AG10803 (cell line): ENCODE data around the gene NSD2.
"Not testable (repeated sequence)": the region's sequence is repeated elsewhere in the genome, so short reads cannot be mapped to it uniquely, and the experiment has no call there.

ENCODE experiments used
- DNase-seq: peaks from one replicate; pipeline ENCODE4 v3.0.0; 2010; ENCODE audit warnings: low read depth
- H3K4me3 ChIP-seq: 2 replicates; pipeline ENCODE4 v1.5.1; 2011; ENCODE audit warnings: mild to moderate bottlenecking, low read length, control low read depth
- TF ChIP-seq, protein P1 (sequence below): conservative IDR thresholded peaks from 2 replicates; pipeline ENCODE4 v1.5.1; 2011; ENCODE audit warnings: mild to moderate bottlenecking, low read length, control low read depth, inconsistent platforms

Gene NSD2

GRCh38 chr4:1990348-1990645, 119.1 kb downstream of the NSD2 start:
- no peak overlapping the region for H3K4me3 ChIP-seq
- no peak for DNase-seq
- TF ChIP-seq, protein P1, sequence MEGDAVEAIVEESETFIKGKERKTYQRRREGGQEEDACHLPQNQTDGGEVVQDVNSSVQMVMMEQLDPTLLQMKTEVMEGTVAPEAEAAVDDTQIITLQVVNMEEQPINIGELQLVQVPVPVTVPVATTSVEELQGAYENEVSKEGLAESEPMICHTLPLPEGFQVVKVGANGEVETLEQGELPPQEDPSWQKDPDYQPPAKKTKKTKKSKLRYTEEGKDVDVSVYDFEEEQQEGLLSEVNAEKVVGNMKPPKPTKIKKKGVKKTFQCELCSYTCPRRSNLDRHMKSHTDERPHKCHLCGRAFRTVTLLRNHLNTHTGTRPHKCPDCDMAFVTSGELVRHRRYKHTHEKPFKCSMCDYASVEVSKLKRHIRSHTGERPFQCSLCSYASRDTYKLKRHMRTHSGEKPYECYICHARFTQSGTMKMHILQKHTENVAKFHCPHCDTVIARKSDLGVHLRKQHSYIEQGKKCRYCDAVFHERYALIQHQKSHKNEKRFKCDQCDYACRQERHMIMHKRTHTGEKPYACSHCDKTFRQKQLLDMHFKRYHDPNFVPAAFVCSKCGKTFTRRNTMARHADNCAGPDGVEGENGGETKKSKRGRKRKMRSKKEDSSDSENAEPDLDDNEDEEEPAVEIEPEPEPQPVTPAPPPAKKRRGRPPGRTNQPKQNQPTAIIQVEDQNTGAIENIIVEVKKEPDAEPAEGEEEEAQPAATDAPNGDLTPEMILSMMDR, result no peak

DNA sequence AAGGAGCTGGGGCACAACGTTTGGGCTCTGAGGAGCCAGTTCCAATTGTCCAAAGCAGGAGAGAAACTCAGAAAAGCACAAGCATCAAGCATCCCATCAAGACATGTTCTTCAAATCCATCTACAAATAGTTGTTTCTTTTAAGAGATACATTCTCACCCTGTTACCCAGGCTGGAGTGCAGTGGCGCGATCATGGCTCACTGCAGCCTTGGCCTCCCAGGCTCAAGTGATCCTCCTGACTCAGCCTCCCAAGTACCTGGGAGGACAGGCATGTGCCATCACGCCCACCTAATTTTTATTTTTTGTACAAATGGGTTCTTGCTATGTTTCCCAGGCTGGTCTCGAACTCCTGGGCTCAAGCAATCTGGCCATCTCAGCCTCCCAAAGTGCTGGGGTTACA, 119.5 kb downstream of the NSD2 start:
- TF ChIP-seq, protein P1, result no peak
- no peak overlapping the region for H3K4me3 ChIP-seq
- no peak for DNase-seq

- no peak for DNase-seq
- TF ChIP-seq, protein P1, result no peak
Observed at GRCh38 chr4:1991087-1991486, 119.9 kb downstream of the NSD2 start.

DNA sequence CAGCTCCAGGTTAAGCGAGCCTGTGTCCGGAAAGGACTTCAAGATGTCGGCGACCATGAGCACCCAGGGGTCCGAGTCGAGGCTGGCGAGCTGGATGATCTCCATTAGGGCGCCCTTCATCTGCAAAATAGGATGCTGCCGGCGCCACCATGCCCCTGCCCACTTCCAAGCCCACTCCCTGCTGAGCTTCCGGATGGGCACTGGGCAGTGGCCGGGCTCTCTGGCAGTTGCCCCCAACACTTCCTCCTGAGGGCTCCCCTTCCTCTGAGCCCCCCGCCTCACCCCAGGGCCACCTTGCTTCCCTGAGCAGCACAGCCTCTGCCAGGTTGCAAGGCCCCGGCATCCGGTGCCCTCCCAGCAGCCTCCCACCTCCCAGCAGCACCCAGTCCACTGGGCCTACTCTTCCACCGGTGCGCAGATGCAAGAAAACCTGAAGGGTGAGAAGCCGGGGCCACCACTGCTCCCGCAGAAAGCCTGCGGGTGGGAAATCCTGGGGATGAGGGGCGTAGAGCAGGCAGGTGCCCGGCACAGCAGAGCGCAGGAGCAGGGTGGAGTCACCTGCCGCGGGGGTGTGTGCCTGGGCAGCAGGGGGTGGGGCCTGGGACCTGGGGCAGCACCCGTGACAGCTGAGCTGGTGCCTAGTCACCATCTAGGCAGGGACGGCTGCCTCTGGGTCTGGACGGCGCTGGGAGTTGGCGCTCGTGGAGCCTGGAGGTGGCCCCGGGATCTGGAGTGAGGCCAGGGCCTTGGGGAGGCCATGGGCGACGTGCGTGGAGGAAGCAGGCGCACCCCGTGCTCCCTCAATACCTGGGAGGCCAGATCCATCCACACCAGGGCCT, 120.6 kb downstream of the NSD2 start:
- DNase-seq, result no peak
- H3K4me3 ChIP-seq, result no peak overlapping the region
- TF ChIP-seq, protein P1, result no peak

More at GRCh38 chr4:1991087-1991486, 119.9 kb downstream of the NSD2 start:
- no peak overlapping the region for H3K4me3 ChIP-seq

DNA sequence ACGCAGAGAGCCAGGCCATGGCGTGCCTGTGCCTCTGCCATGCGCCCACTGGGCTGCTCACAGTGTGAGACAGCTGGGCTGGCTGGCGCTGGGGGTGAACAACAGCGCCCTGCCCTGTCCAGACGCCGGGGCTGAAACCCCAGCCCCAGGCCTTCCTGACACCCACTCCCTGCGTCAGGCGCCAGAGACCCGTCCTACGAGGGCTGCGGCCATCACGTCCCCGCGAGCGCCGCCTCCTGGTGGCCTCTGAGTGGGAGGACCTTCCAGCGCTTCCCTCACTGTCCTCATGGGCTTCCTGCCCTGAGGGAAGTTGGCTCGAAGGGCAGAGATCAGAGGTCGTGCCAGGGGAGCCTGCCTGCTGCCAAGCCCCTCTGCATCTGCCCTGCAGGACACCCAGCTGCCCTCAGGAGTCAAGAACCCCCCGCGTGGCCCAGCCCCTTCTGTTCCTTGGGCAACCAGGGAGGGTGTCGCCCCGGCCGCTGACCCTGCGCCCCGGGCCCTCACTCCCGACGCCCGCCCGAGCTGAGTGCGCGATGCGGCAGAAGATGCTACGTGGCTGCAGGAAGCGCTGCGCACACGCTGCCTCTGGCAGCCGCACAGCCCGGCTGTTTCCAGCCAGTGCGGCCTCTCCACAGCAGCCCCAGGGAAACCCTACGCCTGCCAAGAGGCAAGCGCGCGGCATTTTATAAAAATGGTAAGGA, 121.4 kb downstream of the NSD2 start:
- no peak for DNase-seq
- TF ChIP-seq, protein P1, result no peak
- no peak overlapping the region for H3K4me3 ChIP-seq

GRCh38 chr4:1993169-1993516, 122.0 kb downstream of the NSD2 start:
- no peak for DNase-seq
- TF ChIP-seq, protein P1, result no peak
- H3K4me3 ChIP-seq, result no peak overlapping the region

DNA sequence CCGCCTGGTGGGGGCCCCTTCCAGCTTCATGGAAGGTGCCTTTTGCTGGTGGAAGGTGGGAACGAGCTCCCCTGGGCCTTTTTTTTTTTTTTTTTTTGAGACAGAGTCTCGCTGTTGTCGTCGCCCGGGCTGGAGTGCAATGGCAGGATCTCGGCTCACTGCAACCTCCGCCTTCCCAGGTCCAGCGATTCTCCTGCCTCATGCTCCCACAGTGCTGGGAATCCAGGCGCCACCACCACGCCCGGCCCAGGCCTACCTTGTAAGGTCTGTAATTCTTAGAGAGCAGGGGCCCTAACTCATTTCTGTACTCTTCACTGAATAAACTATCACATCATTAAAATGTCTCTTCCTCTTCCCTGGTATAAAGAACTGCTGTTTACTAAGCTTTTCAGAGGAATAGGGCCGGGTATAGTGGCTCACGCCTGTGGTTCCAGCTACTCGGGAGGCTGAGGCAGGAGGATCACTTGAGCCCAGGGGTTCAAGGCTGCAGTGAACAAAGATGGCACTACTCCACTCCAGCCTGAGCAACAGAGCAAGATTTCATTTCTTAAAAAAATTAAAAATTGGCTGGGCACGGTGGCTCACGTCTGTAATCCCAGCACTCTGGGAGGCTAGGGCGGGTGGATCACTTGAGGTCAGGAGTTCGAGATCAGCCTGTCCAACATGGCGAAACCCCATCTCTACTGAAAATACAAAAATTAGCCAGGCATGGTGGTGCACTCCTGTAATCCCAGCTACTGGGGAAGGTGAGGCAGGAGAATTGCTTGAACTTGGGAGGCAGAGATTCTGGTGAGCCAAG, 122.7 kb downstream of the NSD2 start:
- not testable (repeated sequence) for H3K4me3 ChIP-seq, DNase-seq
